GM12878 (cell line): ENCODE data around the gene TLR9. TPM values are rescaled to one million over a fixed set of nuclear protein-coding genes. Genes with fewer than 3 reads are reported as not detected.

ENCODE experiments used
- BACH1 ChIP-seq: fragments of 450-650 bp; IDR thresholded peaks from 2 replicates; pipeline ENCODE4 v1.6.1; 2017; ENCODE audit warnings: mild to moderate bottlenecking, borderline replicate concordance
- CHD1 ChIP-seq: IDR thresholded peaks from 2 replicates; pipeline ENCODE4 v1.6.1; 2012; ENCODE audit warnings: low read depth, low read length, improper control_type of control experiment
- IRF4 ChIP-seq: IDR thresholded peaks from 2 replicates; pipeline ENCODE4 v1.6.1; 2011; ENCODE audit warnings: low read depth, low read length
- MTA3 ChIP-seq: IDR thresholded peaks from 2 replicates; pipeline ENCODE4 v1.6.1; 2012; ENCODE audit warnings: low read length, inconsistent platforms, borderline replicate concordance
- MYC ChIP-seq: IDR thresholded peaks from 2 replicates; pipeline ENCODE4 v1.6.1; 2011; ENCODE audit warnings: mild to moderate bottlenecking, low read length, moderate library complexity, inconsistent platforms; ENCODE audit not compliant: insufficient read depth, insufficient replicate concordance, insufficient read length, severe bottlenecking
- NFYB ChIP-seq: IDR thresholded peaks from 2 replicates; pipeline ENCODE4 v1.6.1; 2011; ENCODE audit warnings: low read depth, mild to moderate bottlenecking, low read length, improper control_type of control experiment, moderate library complexity; ENCODE audit not compliant: insufficient read depth
- NR2C1 ChIP-seq: fragments of 450-650 bp; IDR thresholded peaks from 2 replicates; pipeline ENCODE4 v1.6.1; 2017; ENCODE audit warnings: antibody characterized with exemption, mild to moderate bottlenecking, moderate library complexity
- SMAD5 ChIP-seq: IDR thresholded peaks from 2 replicates; pipeline ENCODE4 v1.6.1; 2016; ENCODE audit warnings: antibody characterized with exemption, low read depth
- ZNF24 ChIP-seq: fragments of 450-650 bp; IDR thresholded peaks from 2 replicates; pipeline ENCODE4 v1.6.1; 2017; ENCODE audit warnings: antibody characterized with exemption, mild to moderate bottlenecking
- polyA plus RNA-seq, 11 experiments: library from polyadenylated mRNA; depleted of rRNA in 4 of 11; unstranded in 6 of 11; stranded (reverse) in 5 of 11; fragments of >200 nt; fragmentation: Nextera tagmentation in 4 of 11; fragmentation: Illumina TruSeq in 1 of 11; extraction: Ambion mirVana in 4 of 11; extraction: Trizol in 1 of 11; gene quantifications; 1 replicate in 1 of 11; 2 replicates in 10 of 11; pipeline versions ENCODE4 v1.2.1 to v1.2.3, GENCODE V29; 2011 to 2016; ENCODE audit warnings: inconsistent platforms in 2 of 11, missing spikeins in 2 of 11, low read depth in 1 of 11
- total RNA-seq, 4 experiments: library from RNA; depleted of rRNA in 3 of 4; stranded (reverse); fragments of >200 nt in 3 of 4; fragmentation: Illumina TruSeq in 1 of 4; extraction: Trizol in 1 of 4; gene quantifications; 2 replicates each; pipeline versions ENCODE4 v1.2.1 to v1.2.3, GENCODE V29; 2013 to 2021
- TF ChIP-seq, protein P1 (sequence below): fragments of 450-650 bp; formaldehyde crosslinking; IDR thresholded peaks from 2 replicates; pipeline ENCODE4 v1.4.0; 2020; ENCODE audit warnings: mild to moderate bottlenecking, moderate library complexity
- TF ChIP-seq, protein P2 (sequence below): fragments of 450-650 bp; IDR thresholded peaks from 2 replicates; pipeline ENCODE4 v1.6.1; 2016; ENCODE audit warnings: mild to moderate bottlenecking, moderate library complexity, borderline replicate concordance
- TF ChIP-seq, protein P3 (sequence below): fragments of 450-650 bp; IDR thresholded peaks from 2 replicates; pipeline ENCODE4 v1.6.1; 2017; ENCODE audit warnings: mild to moderate bottlenecking, moderate library complexity
- TF ChIP-seq, protein P4 (sequence below): fragments of 450-650 bp; IDR thresholded peaks from 2 replicates; pipeline ENCODE4 v1.6.1; 2017; ENCODE audit warnings: borderline replicate concordance
- TF ChIP-seq, protein P5 (sequence below): IDR thresholded peaks from 2 replicates; pipeline ENCODE4 v1.6.1; 2012; ENCODE audit warnings: low read depth, low read length, improper control_type of control experiment

TLR9 gene
- total and polyA plus RNA-seq, 10 of the 15 experiments (the other 5 are each of a cell fraction or from before 2014, with no cell fraction given), result 0.10 to 4.8 (median 0.53) TPM; not detected in 1

DNA sequence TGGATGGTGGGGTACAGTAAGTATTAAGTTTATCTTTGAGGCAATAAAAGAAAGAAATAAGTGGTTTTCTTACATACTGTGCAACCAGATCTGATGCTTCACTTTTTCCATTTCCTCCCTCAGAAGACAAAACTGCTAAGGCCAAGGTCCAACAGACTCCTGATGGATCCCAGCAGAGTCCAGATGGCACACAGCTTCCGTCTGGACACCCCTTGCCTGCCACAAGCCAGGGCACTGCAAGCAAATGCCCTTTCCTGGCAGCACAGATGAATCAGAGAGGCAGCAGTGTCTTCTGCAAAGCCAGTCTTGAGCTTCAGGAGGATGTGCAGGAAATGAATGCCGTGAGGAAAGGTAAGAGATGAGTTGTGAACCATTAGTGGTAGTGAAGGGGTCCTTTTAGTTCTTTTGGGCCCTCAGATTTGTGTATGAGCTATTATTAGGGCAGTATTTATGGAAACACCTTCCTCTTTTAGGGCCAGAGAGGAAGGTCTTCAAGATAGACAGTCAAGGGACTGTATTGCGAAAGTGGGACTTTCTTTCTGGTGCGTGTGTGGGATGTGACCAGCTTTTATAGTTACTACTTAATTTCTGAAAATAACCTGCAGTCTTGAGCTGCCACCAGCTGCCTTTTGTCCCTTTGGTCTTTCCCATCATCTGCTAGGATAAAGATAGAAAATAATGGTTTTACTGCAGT lies 22.9 kb downstream of the TLR9 start (continued):
- TF ChIP-seq, protein P1, sequence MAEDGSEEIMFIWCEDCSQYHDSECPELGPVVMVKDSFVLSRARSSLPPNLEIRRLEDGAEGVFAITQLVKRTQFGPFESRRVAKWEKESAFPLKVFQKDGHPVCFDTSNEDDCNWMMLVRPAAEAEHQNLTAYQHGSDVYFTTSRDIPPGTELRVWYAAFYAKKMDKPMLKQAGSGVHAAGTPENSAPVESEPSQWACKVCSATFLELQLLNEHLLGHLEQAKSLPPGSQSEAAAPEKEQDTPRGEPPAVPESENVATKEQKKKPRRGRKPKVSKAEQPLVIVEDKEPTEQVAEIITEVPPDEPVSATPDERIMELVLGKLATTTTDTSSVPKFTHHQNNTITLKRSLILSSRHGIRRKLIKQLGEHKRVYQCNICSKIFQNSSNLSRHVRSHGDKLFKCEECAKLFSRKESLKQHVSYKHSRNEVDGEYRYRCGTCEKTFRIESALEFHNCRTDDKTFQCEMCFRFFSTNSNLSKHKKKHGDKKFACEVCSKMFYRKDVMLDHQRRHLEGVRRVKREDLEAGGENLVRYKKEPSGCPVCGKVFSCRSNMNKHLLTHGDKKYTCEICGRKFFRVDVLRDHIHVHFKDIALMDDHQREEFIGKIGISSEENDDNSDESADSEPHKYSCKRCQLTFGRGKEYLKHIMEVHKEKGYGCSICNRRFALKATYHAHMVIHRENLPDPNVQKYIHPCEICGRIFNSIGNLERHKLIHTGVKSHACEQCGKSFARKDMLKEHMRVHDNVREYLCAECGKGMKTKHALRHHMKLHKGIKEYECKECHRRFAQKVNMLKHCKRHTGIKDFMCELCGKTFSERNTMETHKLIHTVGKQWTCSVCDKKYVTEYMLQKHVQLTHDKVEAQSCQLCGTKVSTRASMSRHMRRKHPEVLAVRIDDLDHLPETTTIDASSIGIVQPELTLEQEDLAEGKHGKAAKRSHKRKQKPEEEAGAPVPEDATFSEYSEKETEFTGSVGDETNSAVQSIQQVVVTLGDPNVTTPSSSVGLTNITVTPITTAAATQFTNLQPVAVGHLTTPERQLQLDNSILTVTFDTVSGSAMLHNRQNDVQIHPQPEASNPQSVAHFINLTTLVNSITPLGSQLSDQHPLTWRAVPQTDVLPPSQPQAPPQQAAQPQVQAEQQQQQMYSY (CRISPR knock-in tag), result no peak
- TF ChIP-seq NR2C1, result no peak
- TF ChIP-seq SMAD5, result no peak
- TF ChIP-seq, protein P2, sequence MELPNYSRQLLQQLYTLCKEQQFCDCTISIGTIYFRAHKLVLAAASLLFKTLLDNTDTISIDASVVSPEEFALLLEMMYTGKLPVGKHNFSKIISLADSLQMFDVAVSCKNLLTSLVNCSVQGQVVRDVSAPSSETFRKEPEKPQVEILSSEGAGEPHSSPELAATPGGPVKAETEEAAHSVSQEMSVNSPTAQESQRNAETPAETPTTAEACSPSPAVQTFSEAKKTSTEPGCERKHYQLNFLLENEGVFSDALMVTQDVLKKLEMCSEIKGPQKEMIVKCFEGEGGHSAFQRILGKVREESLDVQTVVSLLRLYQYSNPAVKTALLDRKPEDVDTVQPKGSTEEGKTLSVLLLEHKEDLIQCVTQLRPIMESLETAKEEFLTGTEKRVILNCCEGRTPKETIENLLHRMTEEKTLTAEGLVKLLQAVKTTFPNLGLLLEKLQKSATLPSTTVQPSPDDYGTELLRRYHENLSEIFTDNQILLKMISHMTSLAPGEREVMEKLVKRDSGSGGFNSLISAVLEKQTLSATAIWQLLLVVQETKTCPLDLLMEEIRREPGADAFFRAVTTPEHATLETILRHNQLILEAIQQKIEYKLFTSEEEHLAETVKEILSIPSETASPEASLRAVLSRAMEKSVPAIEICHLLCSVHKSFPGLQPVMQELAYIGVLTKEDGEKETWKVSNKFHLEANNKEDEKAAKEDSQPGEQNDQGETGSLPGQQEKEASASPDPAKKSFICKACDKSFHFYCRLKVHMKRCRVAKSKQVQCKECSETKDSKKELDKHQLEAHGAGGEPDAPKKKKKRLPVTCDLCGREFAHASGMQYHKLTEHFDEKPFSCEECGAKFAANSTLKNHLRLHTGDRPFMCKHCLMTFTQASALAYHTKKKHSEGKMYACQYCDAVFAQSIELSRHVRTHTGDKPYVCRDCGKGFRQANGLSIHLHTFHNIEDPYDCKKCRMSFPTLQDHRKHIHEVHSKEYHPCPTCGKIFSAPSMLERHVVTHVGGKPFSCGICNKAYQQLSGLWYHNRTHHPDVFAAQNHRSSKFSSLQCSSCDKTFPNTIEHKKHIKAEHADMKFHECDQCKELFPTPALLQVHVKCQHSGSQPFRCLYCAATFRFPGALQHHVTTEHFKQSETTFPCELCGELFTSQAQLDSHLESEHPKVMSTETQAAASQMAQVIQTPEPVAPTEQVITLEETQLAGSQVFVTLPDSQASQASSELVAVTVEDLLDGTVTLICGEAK, result no peak
- TF ChIP-seq MTA3, result no peak
- no peak for TF ChIP-seq IRF4
- TF ChIP-seq BACH1, result no peak
- TF ChIP-seq MYC, result no peak
- TF ChIP-seq, protein P3, sequence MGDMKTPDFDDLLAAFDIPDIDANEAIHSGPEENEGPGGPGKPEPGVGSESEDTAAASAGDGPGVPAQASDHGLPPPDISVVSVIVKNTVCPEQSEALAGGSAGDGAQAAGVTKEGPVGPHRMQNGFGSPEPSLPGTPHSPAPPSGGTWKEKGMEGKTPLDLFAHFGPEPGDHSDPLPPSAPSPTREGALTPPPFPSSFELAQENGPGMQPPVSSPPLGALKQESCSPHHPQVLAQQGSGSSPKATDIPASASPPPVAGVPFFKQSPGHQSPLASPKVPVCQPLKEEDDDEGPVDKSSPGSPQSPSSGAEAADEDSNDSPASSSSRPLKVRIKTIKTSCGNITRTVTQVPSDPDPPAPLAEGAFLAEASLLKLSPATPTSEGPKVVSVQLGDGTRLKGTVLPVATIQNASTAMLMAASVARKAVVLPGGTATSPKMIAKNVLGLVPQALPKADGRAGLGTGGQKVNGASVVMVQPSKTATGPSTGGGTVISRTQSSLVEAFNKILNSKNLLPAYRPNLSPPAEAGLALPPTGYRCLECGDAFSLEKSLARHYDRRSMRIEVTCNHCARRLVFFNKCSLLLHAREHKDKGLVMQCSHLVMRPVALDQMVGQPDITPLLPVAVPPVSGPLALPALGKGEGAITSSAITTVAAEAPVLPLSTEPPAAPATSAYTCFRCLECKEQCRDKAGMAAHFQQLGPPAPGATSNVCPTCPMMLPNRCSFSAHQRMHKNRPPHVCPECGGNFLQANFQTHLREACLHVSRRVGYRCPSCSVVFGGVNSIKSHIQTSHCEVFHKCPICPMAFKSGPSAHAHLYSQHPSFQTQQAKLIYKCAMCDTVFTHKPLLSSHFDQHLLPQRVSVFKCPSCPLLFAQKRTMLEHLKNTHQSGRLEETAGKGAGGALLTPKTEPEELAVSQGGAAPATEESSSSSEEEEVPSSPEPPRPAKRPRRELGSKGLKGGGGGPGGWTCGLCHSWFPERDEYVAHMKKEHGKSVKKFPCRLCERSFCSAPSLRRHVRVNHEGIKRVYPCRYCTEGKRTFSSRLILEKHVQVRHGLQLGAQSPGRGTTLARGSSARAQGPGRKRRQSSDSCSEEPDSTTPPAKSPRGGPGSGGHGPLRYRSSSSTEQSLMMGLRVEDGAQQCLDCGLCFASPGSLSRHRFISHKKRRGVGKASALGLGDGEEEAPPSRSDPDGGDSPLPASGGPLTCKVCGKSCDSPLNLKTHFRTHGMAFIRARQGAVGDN, result no peak
- TF ChIP-seq, protein P4, sequence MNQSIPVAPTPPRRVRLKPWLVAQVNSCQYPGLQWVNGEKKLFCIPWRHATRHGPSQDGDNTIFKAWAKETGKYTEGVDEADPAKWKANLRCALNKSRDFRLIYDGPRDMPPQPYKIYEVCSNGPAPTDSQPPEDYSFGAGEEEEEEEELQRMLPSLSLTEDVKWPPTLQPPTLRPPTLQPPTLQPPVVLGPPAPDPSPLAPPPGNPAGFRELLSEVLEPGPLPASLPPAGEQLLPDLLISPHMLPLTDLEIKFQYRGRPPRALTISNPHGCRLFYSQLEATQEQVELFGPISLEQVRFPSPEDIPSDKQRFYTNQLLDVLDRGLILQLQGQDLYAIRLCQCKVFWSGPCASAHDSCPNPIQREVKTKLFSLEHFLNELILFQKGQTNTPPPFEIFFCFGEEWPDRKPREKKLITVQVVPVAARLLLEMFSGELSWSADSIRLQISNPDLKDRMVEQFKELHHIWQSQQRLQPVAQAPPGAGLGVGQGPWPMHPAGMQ, result no peak
- TF ChIP-seq ZNF24, result no peak
- TF ChIP-seq NFYB, result no peak
- TF ChIP-seq CHD1, result no peak
- TF ChIP-seq, protein P5, sequence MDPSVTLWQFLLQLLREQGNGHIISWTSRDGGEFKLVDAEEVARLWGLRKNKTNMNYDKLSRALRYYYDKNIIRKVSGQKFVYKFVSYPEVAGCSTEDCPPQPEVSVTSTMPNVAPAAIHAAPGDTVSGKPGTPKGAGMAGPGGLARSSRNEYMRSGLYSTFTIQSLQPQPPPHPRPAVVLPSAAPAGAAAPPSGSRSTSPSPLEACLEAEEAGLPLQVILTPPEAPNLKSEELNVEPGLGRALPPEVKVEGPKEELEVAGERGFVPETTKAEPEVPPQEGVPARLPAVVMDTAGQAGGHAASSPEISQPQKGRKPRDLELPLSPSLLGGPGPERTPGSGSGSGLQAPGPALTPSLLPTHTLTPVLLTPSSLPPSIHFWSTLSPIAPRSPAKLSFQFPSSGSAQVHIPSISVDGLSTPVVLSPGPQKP, result no peak
